GM12874 (cell line): ENCODE results near the gene ALKBH8.
A peak's percentile ranks its signal among the peaks of the same experiment; 100 is the strongest.

ENCODE experiments used
- CTCF ChIP-seq: IDR thresholded peaks from 2 replicates; pipeline ENCODE4 v1.5.1; 2011; ENCODE audit warnings: low read depth, mild to moderate bottlenecking, control low read depth, low read length, moderate library complexity; ENCODE audit not compliant: insufficient read depth

ALKBH8 gene

DNA sequence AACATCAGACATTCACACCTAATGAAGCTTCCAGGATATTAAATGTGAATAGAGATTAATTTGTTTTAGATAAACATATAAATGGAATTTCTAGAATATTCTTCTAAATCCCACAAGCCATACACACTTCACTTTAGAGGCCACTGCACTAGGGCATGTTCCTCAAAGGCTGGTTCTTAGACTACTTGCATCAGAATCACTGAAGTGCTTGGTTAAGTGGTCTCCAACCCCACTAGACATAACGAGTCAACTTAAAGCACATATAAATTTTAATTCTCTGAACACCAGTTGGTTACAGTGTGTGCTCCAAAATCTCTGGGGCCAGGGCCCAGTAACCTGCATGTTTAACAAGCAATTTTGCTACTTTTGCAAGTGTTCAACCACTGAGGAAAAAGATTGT is 7.9 kb upstream of the ALKBH8 start:
- no peak for TF ChIP-seq CTCF

DNA sequence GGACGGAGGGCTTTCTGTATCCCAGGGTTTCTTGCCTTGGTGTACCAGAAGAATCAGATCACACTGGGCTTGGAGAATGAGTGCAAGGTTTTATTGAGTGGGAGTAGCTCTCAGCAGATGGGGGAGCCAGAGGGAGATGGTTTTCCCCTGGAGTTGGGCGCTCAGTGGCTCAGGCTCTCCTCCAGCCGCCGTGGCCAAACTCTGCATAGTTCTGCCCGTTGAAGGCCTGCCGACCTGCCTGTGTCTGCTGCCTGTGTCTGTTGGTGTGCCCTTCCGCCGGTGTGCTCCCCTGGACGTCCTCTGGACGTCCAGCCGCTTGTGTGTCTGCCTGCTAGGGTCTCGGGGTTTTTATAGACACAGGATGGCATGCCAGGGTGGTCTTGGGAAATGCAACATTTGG is 4.5 kb upstream of the ALKBH8 start:
- TF ChIP-seq CTCF = no peak

DNA sequence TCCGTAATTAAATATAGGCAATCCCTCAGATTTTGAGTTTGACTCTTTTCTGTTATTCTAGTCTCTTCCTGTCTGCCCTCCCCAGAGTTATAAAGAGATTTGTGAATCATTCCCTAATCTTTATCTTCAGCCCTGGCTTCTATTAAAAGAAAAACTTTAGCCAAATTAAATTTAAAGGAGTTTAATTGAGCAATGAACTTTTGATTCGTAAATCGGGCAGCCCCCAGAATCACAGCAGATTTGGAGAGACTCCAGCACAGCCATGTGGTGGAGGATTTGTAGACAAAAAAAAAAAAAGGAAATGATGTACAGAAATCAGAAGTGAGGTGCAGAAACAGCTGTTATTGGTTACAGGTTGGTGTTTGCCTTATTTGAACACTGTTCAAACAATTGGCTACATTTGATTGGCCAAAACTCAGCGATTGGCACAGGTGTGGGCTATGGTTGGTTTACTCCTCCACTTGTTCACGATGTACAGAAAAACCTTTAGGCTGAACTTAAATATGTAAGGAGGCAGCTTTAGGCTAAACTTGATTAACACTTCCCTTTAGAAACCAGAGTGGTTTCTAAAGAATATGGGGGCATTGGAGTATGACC is 2.3 kb upstream of the ALKBH8 start:
- no peak for TF ChIP-seq CTCF

GRCh38 chr11:107566569-107566968 is 1.0 kb upstream of the ALKBH8 start:
- TF ChIP-seq CTCF = no peak

GRCh38 chr11:107564877-107565218 is 687 bp downstream of the ALKBH8 start:
- no peak for TF ChIP-seq CTCF

DNA sequence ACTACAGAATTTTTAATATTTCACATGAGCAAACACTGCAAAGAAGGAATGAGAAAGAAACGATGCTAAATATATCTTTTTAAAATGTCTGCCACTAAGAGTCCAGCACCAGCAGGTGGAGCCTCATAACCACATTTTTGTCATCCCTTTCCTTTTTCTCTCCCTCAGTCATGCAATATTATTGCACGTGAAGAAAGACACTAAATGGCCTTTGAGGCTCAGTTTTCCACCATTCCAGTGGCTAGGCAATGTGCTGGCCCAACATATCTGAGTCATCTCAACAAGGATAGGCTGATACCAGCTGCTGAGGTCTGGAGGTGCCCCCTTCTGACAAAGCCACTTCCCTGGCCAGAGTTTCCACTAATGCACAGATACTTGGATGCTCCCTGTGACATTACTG is 1.8 kb downstream of the ALKBH8 start:
- peak; percentile 49 for TF ChIP-seq CTCF

DNA sequence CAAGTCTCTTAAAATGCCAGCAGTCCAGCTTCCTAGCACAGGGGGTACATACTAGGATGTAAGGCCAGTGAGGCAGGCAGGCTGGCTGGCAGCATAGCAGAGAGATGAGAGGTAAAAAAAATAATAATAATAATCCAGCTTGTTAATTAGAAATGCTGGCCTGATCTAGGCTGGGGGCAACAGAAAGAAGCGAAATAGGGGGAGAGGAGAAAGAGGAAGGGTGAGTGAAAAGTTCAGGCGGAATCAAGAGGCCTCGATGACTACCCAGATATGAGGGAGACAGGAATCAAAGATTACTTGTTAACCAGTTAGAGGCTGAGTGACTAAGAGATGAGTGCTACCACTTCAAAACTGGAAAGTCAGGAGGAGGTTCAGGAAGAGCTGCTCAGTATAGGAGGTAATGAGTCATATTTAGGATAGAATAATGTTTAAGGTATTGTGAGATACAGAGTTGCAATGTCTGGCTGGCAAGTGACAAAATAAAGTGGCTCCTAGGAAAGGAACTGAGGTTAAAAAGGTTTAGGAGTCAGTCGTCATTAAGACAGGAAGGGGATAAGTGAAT is 2.8 kb downstream of the ALKBH8 start:
- TF ChIP-seq CTCF = no peak

DNA sequence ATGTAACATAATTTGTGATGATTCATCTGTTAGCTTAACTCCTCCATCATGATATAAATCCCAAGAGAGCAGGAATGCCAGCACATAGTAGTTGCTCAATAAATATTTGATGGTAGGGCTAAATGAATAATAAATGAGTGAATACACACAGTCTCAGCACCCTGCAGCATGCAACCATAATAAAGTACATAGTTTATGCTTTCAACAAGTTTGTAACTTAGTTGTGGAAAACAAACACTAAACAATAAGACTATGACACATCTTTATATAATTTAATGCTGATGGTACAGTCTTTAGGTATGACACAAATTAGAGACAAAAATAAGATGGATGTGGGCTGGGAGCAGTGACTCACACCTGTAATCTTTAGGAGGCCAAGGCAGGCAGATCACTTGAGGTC is 3.8 kb downstream of the ALKBH8 start:
- no peak for TF ChIP-seq CTCF
